DMS79 (cell line): ENCODE measurements around the gene GM2A.
"Not testable (repeated sequence)": the region's sequence is repeated elsewhere in the genome, so short reads cannot be mapped to it uniquely, and the experiment has no call there.

Source experiments
- DNase-seq: peaks from one replicate; lab custom pipeline; 2025; lab: John Stamatoyannopoulos, UW

GM2A gene

GRCh38 chr5:151288180-151288579 lies 35.2 kb downstream of the GM2A start:
- DNase-seq = peak; percentile 9

- no peak for DNase-seq
Measured at GRCh38 chr5:151293624-151294023, 40.6 kb downstream of the GM2A start.

GRCh38 chr5:151295138-151295537 lies 42.2 kb downstream of the GM2A start:
- DNase-seq = no peak

GRCh38 chr5:151295791-151296477 lies 42.9 kb downstream of the GM2A start:
- no peak for DNase-seq

- no peak for DNase-seq
Measured at GRCh38 chr5:151296478-151296830, 43.5 kb downstream of the GM2A start.

GRCh38 chr5:151296974-151297373 lies 44.0 kb downstream of the GM2A start:
- DNase-seq = no peak

GRCh38 chr5:151298063-151298855 lies 45.3 kb downstream of the GM2A start:
- DNase-seq = no peak

- no peak for DNase-seq
Measured at GRCh38 chr5:151303666-151304065, 50.7 kb downstream of the GM2A start, which contains the start of gene SLC36A3. Gene SLC36A3 (minus strand): TSS chr5:151303766. CDS start chr5:151303354, 412 bp downstream.

GRCh38 chr5:151309266-151309665 lies 56.3 kb downstream of the GM2A start:
- not testable (repeated sequence) for DNase-seq

- not testable (repeated sequence) for DNase-seq
Measured at GRCh38 chr5:151309821-151310220, 56.8 kb downstream of the GM2A start.

GRCh38 chr5:151310932-151311331 lies 57.9 kb downstream of the GM2A start:
- no peak for DNase-seq

- DNase-seq = no peak
Measured at GRCh38 chr5:151312756-151313324, 59.9 kb downstream of the GM2A start.

GRCh38 chr5:151313357-151313756 lies 60.4 kb downstream of the GM2A start:
- DNase-seq = no peak

GRCh38 chr5:151315998-151316597 lies 63.1 kb downstream of the GM2A start:
- DNase-seq = no peak

GRCh38 chr5:151317871-151318270 lies 64.9 kb downstream of the GM2A start:
- no peak for DNase-seq

GRCh38 chr5:151318850-151319732 lies 66.1 kb downstream of the GM2A start:
- DNase-seq = peak; percentile 15
